Stimulated activated CD4-positive, alpha-beta T cell treated with anti-CD3 and anti-CD28 coated beads, Interleukin-2, amount 100 ng/mL, for 4 hours (primary cell): ENCODE results near the gene TRPC4AP.

Experiments
- DNase-seq: peaks from one replicate; pipeline ENCODE4 v3.0.0-alpha.2; 2020; ENCODE audit warnings: low read depth

The TRPC4AP gene

DNA sequence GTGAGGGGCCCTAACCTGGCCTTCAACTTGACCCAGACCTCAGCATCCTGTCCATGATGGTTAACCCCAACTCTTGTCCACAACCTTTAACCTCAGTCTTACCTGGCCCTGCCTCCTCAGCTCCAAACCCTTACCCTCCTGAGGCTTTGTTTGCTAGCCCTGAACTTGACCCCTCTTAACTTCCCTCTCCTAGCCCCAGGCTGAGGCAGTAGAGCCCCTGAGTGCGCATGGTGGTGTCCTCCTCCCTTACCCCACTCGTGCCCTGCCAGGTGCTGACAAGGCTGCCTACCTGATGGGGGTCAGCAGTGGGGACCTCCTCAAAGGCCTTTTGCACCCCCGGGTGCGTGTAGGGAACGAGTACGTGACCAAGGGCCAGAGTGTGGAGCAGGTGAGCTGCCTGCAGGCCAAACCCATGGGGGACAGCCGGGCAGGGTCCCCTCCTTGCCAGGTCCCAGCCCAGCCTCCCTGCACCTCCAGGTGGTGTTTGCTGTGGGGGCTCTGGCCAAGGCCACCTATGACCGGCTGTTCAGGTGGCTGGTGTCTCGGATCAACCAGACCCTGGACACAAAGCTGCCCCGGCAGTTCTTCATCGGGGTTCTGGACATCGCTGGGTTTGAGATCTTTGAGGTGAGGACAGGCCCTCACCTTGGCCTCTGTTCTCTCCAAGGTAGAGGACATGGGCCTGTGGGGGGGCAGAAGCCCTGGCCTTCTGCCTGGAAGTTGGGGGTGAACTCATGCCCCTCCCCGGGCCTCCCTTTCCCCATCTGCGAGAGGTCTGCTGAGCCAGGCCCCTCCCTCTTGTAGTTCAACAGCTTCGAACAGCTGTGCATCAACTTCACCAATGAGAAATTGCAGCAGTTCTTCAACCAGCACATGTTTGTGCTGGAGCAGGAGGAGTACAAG is 105.1 kb downstream of the TRPC4AP start:
- DNase-seq = no peak

DNA sequence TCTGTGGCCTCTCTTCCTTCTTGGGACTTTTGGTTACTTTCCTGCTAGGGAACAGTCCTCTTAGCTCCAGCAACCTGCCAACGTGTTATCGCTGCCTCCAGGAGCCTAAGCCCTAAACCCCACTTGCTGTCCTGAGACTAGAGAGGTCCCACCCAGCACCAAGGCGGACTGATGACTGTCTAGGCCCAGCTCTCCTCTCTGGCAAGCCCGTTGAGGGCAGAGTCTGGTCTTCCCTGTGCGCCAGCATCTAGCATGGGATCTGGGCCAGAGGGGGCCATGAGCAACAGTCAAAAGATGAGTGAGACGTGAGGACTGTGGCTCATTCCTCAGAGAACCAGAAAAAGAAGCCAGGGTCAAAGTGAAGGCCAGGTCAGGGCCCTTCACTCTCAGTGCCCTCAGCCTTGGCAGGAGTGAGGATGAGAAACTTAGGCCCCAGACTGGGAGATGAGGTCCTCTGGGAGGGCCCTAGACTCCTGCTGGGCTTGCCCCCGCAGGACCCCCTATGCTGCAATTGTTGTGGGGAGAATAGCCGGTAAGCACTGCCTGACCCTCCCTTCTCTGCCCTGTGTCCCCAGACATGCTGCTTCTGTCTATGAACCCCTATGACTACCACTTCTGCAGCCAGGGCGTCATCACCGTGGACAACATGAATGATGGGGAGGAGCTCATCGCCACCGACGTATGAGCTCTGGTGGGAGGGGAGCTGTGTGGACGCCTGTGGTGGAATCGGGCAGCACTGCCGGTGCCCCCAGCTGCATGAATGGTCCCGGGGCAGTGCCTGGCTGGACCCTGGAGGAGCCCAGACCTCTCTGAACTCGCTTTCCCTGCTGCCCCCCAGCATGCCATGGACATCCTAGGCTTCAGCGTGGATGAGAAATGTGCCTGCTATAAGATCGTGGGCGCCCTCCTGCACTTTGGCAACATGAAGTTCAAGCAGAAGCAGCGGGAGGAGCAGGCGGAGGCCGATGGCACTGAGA is 106.0 kb downstream of the TRPC4AP start:
- DNase-seq = no peak

DNA sequence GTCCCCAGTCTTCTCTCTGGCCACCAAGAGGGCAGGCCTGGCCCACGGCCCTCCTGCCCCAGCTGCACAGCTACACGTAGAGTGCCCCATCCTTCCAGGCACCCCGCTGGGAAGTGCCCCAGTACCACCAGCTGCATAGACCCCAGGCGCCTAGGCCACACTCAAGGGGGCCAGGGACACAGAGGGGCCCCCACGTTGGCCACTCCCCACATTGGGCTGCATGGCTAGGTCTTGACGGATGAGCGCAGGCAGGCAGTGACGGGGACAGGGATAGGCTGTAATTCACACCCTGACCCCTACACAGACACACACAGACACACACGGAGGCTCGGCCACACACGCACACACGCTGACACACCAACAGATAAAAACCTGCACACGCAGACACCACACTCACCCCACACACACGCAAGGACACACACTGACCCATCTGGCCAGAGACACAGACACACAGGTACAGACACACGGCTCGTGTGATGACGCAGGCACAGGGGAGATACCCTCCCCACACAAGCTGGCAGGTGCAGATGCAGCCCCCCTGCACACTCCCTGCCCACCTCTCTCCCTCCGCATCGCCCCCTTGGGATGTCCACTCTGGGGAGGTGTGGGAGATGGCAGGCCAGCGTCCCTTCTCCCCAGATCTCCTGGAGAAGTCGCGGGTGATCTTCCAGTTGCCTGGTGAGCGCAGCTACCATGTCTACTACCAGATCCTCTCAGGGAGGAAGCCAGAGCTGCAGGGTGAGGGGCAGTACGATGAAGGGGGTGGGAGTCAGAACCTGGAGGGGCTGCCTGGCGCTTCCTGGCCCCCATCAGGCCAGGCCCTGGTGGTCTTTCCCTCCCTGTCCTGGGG is 106.9 kb downstream of the TRPC4AP start:
- DNase-seq = no peak

DNA sequence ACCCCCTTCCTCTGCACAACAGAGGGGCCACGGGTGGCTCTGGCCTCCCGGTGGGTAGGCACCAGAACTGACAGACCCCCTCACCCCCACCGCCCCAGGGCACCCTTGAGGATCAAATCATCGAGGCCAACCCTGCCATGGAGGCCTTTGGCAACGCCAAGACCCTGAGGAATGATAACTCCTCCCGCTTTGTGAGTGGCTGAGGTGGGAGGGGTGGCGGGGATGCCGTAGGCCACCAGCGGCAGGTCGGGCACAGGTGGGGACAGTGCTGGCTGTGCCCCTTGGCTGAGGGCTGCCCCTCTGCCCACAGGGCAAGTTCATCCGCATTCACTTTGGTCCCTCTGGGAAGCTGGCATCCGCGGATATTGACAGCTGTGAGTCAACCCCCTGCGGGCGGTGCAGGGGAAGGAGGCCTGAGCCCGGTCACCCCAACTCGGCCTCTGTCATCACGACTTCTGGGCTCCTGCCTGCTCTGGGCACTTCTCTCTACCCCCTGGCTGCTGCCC is 107.8 kb downstream of the TRPC4AP start:
- no peak for DNase-seq

DNA sequence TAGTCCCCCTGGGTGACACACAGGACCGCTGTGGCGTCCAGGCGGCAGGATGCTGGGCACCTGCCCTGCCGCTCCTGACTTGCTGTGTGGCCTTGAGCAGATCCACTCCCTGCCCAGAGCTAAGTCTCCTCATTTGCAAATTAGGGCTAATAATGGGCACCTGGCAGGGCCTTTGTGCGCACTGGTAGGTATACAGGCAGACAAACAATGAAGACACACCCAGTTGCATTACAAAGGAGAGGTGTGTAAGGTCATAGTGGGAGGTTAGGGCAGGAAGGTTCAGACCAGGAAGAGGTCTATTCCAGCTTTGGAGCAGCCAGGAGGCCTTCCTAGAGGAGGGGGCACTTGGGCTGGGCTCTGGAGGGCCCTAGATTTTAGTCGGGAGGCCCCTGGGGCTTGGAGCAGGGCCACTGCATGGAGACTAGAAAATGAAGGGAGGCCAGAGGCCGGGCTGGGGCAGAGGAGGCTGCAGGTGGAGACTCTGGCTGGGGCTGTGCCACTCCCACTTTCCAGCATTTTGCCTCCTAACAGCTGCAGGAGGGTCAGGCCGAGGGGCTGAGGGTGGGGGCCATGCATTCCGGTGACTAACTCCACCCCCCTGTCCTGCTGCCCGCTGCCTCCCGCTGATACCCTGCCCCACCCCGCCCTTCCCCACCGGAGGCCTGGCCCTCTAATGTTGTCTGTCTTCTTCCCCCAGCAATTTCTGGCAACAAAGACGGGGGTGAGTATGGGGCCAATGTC is 108.4 kb downstream of the TRPC4AP start:
- no peak for DNase-seq

DNA sequence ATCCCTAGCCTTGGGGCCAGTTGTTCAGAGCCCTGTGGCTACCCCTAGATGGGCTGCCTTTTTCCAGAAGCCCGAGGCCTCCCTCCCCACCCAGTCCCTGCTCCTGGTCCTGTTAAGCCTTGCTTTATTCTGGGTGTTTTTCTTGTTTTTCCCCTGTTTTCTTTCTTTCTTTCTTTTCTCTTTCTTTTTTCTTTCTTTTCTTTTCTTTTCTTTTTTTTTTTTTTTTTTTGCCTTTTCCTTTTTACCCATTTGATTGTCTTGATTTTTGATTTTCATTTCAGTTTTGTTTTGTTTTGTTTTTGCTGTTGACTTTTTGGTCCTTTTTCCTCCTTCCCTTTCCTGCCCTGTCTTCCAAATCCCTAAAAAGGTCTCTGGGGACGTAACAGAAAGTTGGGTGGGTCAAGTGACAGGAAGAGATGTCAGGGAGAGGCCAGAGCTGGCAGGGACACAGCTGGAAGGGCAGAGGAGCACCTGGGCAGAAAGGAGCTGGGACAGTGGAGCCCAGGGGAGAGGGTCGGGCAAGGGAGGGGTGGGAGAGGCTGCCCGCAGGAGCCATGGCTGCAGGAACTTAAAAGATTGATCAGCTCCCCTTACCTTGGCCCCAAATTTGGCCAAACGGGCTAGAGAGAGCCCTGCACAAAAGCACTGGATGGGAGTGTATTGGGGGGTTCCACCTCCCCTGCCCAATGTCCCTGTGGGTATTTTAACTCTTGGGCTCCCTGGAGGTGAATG is 109.4 kb downstream of the TRPC4AP start:
- no peak for DNase-seq

DNA sequence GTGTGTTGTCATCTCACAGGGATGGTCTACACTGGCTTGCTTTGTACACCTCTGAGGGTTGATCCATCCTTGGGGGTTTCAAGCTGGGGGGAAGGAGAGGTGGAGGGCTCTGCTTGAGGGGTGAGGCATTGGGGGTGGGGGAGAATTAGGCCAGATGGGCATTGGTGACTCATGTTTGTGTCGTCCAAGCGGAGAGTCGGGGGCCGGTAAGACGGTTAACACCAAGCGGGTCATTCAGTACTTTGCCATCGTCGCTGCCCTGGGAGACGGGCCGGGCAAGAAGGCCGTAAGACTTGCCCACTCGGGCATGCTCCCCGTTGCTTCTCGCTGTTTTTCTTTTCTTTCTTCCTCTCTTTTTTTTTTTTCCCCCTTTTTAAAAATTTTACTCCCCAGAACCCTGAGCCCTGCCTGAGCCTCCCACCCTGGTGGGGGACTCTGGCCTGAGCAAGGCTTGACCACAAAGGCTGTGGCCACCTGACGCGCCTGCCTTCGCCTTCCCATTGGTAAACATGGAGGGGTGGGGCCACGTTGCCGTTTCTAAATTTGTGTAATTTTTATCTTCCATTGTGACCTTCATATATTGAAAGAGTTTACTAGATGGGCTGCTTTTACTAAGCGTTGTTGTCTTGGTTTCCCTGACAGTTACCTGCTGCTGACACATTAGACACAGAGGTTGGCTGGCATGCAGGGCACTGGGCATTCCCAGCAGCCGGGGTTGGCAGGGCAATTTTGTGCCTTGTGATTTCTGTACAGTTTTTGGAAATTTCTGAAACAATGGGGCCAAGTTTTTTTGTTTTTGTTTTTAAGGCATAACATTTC is 110.1 kb downstream of the TRPC4AP start:
- DNase-seq = no peak

DNA sequence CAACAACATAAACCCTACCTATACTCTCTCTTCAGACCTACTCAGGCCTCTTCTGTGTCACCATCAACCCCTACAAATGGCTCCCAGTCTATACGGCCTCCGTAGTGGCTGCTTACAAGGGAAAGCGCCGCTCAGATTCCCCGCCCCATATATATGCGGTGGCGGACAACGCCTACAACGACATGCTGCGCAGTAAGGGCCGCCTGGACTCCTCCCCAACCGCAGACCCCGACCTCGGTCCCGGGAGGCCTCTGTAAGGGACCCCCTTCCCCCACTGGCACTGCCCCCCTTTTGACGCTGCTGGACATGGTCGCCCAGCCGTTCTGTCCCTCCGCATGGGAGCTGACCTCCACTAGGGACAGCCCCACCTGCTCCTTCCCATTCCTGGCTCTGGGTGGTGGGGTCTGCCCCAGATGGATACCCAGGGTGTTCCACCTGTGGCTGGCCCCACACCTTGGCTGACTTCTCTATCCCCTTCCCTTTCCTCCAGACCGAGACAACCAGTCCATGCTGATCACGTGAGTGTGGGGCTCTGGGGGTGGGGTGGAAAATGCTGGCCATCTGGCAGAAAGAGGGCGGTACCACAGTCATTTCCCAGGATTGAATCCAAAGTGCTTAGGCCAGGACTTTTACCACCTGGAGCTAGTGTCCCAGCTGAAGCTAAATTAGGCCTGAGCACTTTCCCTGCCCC is 111.9 kb downstream of the TRPC4AP start:
- DNase-seq = no peak

DNA sequence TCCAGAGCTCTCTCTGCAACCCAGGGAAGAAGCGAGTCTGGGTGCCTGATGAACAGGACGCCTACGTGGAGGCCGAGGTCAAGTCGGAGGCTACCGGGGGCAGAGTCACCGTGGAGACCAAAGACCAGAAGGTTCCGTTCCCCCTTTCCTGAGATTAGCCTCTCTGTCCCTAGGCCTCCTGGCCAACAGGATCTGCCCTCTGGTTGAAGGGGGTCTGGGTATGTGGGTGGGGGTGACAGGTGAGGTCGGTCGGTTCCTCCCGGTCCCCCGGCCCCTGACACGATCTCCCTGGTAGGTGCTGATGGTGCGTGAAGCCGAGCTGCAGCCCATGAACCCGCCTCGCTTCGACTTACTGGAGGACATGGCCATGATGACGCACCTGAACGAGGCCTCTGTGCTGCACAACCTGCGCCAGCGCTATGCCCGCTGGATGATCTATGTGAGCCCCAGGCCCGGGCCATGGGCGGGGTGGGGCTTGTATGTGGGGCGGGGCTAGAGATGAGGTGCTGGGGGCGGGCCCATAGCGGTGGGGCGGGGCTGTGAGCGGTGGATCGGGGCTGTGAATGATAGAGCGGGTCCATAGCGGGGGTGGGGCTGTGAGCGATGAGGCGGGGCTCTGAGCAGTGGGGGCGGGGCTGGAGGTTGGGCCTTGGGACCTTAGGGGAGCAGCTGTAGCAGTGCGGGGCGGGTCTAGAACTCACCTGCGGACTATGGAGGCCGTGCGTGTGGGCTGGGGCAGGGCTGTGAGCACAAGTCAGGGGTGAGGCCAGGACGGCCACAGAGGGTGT is 113.0 kb downstream of the TRPC4AP start:
- DNase-seq = no peak

DNA sequence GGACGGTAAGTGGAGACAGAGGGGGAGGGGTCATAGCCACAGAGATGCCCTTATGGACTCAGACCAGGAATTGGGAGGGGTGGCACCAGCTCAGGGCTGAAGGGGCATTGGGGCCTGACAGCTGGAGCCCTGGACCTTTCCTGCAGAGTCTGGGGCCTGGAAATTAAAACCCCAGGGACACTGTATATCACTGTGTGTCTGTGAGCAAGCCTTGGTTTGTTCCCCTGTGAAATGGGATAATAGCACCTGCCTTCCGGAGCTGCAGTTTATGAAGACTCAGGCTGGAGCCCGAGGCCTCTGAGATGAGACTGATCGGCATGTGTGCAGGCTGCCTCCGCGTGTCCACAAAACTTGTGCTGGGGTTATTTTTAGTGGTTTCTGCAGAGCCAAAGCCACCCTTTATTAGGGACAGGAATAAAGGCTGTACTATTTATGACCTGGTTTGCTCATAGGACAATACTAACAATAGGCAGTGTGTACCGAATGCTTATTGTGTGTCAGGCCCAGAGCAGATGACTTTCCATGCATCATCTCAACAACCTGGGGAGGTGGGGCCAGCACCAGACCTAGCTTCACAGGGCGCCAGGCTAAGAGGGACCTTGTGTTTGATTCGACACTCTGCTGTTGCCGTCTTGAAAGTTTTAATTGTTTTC is 114.4 kb downstream of the TRPC4AP start:
- no peak for DNase-seq

DNA sequence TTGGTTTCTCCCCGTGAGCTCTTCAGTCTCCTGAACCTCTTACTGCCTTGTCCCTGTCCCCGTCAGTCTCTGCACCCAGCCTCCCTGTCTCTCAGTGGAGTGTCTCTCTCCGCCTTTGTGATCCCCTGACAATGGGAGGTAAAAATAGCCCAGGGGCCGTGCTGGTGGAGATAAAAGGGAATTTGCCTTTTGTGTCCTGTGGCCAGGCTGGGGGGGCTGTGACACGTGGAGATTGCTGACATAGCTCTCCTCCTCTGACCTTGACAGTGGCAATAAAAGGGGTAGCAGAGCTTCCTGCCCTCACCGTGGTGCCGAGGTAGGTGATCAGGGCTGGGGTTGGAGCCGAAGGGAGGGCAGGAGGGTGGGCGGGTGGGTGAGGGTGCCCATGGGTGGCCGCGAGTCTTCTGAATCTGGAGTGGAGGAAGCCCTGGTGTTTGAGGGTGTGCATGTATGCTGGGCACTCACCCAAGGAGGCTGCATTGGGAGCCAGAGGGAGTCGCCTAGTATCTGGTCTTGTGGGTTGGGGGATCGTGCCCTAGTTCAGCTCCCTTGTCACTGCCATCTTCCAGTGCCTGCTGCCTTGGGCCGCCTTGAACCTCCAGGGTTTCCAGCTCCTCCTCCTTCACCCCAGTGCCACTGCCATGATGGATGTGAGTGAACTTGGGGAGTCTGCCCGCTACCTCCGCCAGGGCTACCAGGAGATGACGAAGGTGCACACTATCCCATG is 115.1 kb downstream of the TRPC4AP start:
- no peak for DNase-seq

DNA sequence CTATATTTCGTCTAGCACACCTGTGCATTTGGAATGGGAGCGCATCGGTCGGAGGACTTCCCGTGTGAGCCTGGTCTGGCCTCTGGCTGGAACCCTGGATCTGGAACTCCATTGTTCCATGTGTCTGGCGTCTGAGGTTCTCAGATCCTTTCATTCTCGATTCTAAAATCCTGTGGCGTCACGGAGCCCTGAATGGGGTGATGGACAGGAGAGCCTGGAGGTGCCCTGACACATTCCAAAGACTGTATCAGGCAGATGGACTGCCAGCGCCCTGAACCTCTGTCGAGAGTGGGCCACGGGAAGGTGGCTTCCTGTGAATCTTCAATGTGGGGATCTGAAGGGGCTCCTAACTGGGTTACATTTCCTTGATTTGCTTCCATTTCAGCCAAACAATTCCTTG is 116.3 kb downstream of the TRPC4AP start:
- no peak for DNase-seq

DNA sequence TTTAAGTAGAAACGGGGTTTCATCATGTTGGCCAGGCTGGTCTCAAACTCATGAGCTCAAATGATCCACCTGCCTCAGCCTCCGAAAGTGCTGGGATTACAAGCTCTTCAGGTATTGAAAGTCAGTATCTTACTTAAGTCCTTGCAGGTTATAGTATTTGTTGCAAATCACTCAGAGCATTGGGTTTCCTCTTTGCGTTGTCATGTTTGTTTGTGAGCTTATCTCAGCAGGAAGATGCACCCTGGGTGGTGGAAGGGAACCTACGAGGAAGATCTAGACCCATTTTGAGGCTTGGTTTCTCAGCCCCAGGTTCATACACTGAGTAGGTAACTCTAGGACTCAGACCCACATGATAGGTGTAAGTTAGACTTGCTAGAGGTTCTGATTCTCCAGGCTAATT is 118.4 kb downstream of the TRPC4AP start:
- no peak for DNase-seq

DNA sequence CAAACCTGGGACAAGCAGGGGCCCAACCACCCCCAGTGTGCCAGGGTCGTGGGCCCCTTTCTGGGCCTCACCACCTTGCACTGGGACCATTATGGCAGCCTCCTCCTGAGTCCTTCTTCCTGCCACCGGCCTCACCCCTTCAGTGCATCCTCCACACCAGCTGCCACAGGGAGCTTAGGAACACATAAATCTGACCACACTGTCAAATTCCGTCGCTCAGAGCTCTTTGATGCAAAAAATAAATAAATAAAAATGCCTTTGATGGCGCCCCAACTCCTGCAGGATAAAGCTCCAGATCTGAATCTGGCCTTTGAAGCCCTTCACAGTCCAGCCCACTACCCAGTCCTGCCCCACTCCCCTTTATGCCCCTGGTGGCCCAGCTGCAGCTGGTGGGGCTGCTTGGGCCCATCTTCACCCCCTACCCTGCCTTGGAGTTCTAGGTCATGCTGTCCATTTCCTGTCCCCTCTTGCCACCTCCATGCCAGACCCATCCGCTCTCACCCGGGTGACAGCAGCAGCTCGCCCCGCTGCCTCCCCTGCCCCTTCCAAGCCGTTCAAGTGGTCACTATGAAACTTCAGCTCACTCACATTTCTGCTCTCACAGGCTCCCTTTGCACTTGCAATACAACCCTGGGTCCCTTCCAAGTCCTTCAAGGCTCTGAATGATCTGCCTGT is 120.9 kb downstream of the TRPC4AP start:
- no peak for DNase-seq

DNA sequence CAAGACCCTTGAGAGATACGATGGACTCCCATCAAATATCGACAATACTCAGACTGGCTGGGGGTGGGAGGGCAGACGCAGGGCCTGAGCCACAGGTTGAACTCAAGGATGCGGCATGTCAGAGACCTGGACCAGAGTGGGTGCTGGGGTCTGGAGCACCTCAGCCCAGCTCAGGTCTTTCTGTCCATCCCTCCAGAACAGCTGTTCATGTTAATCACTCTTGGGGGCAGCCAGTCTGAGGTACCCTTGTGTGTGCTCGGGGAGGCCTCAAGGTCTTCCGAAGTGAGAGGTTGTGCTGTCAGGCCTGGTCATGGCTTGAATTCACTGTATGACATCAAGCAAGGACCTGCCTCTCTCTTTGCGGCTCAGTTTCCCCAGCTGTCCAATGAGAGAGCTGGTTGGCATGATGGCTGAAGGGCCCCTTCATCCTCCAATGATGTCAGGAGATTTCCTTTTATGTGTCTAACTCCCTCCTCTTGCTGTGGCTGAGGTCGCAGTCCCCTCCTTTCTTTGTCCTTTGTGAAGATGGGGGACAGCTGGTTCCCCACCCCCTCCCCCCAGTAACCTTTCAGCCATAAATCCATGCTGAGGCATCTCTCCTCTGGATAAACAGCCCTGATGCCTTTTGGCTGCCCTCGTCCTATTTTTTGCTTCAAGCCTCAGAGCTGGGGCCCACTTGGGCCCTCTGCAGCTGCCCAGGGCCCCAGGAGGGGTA is 121.6 kb downstream of the TRPC4AP start:
- no peak for DNase-seq
